GM23248 (cell line): Measurements from ENCODE around the gene HELLS. TPM values are rescaled to one million over a fixed set of nuclear protein-coding genes. Genes with fewer than 3 reads are reported as not detected.

ENCODE experiments used
- DNase-seq: peaks from one replicate; pipeline ENCODE4 v3.0.0-alpha.2; 2015
- H2AFZ ChIP-seq: fragments of 200-600 bp; sonication (generic); 2 replicates; pipeline ENCODE4 v1.6.1; 2016; ENCODE audit warnings: antibody characterized with exemption
- H3F3A ChIP-seq: fragments of 200-600 bp; sonication (generic); 2 replicates; pipeline ENCODE4 v1.6.1; 2016; ENCODE audit warnings: mild to moderate bottlenecking, antibody characterized with exemption, mixed run types; ENCODE audit not compliant: insufficient read depth
- H3K27ac ChIP-seq: fragments of 200-600 bp; sonication (generic); 2 replicates; pipeline ENCODE4 v1.5.1; 2016; ENCODE audit warnings: mild to moderate bottlenecking
- H3K27me3 ChIP-seq: fragments of 200-600 bp; sonication (generic); replicated peaks from 2 replicates; pipeline ENCODE4 v1.6.1; 2016; ENCODE audit warnings: mild to moderate bottlenecking; ENCODE audit not compliant: insufficient read depth
- H3K36me3 ChIP-seq: fragments of 200-600 bp; sonication (generic); 2 replicates; pipeline ENCODE4 v1.6.1; 2016; ENCODE audit warnings: low read depth, mild to moderate bottlenecking
- H3K4me1 ChIP-seq: fragments of 200-600 bp; sonication (generic); 2 replicates; pipeline ENCODE4 v1.6.1; 2016; ENCODE audit warnings: mild to moderate bottlenecking; ENCODE audit not compliant: insufficient read depth
- H3K4me2 ChIP-seq: fragments of 200-600 bp; sonication (generic); one replicate; pipeline ENCODE4 v1.6.1; 2016; ENCODE audit warnings: mild to moderate bottlenecking; ENCODE audit not compliant: unreplicated experiment
- H3K4me3 ChIP-seq: fragments of 200-600 bp; sonication (generic); 2 replicates; pipeline ENCODE4 v1.5.1; 2016; ENCODE audit warnings: mild to moderate bottlenecking
- H3K79me2 ChIP-seq: fragments of 200-600 bp; sonication (generic); 2 replicates; pipeline ENCODE4 v1.6.1; 2016; ENCODE audit warnings: mild to moderate bottlenecking; ENCODE audit not compliant: insufficient read depth
- H3K9ac ChIP-seq: fragments of 200-600 bp; sonication (generic); 2 replicates; pipeline ENCODE4 v1.6.1; 2016; ENCODE audit warnings: mild to moderate bottlenecking
- H3K9me2 ChIP-seq: fragments of 200-600 bp; sonication (generic); 2 replicates; pipeline ENCODE4 v1.6.1; 2016; ENCODE audit warnings: mixed run types, mild to moderate bottlenecking, moderate library complexity; ENCODE audit not compliant: insufficient read depth
- H3K9me3 ChIP-seq: fragments of 200-600 bp; sonication (generic); one replicate; pipeline ENCODE4 v1.6.1; 2017; ENCODE audit warnings: low read depth
- H4K20me1 ChIP-seq: fragments of 200-600 bp; sonication (generic); 2 replicates; pipeline ENCODE4 v1.6.0; 2016; ENCODE audit not compliant: insufficient read depth
- EZH2 ChIP-seq: fragments of 200-600 bp; sonication (generic); IDR thresholded peaks from 2 replicates; pipeline ENCODE4 v1.6.1; 2018; ENCODE audit warnings: antibody characterized with exemption, mild to moderate bottlenecking; ENCODE audit not compliant: insufficient read depth, poor library complexity, severe bottlenecking
- EZH2phosphoT487 ChIP-seq: fragments of 200-600 bp; sonication (generic); IDR thresholded peaks from 2 replicates; pipeline ENCODE4 v1.6.1; 2018; ENCODE audit warnings: antibody characterized with exemption, moderate library complexity, mild to moderate bottlenecking, low read depth; ENCODE audit not compliant: insufficient read depth
- WGBS, 2 experiments: methylation state at CpG; one replicate each; pipeline ENCODE4 v1.1.6; 2015 to 2017; ENCODE audit warnings: low lambda C conversion rate in 2 of 2, low coverage in 1 of 2; ENCODE audit errors: missing lambda C conversion rate in 2 of 2; 5-methylcytosine and 5-hydroxymethylcytosine counted together
- in situ Hi-C: fragments of 300-500 bp; cut with MboI; formaldehyde crosslinking; loops from 2 replicates; pipeline ENCODE4 v1.15.0; 2020
- polyA plus RNA-seq: library from polyadenylated mRNA; unstranded; fragments of >200 nt; fragmentation: Nextera tagmentation; extraction: Ambion mirVana; gene quantifications from 2 replicates; pipeline ENCODE4 v1.2.1, GENCODE V29; 2016
- total RNA-seq: library from RNA; depleted of rRNA; stranded (reverse); fragments of >200 nt; shearing (Covaris generic); gene quantifications from 2 replicates; pipeline ENCODE4 v1.2.3, GENCODE V29; 2014

HELLS gene
- total and polyA plus RNA-seq, 2 experiments from 2014 or later, result 20.3 to 32.3 TPM

DNA sequence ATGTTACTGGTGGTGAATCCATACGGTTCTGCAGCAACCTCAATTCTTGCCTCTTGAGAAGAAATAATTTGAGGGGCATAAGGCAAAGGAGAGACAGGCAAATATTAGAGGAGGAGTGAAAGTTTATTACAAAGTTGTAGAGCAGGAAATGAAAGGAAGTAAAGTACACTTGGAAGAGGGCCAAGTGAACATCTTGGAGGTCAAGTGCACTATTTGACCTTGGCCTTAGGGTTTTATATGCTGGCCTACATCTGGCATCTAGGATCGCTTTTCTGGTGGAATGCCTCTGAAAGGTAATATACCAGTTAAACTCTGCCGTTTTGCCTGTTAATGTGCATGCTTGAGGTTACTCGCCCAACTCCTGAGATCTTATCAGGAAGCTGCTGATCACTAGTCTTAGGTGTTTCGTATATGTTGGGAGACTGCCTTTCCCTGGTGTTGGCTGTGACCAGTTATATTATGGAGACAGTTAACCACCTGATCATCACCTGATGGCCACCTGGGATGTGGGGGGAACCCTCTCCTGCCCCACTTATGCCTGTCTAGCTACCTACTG, 71.9 kb downstream of the HELLS start:
- no peaks in the 10 kb centered on the region for H4K20me1 ChIP-seq
- WGBS, 2 experiments, result 64% methylated on average over 5 of the region's 5 CpGs

DNA sequence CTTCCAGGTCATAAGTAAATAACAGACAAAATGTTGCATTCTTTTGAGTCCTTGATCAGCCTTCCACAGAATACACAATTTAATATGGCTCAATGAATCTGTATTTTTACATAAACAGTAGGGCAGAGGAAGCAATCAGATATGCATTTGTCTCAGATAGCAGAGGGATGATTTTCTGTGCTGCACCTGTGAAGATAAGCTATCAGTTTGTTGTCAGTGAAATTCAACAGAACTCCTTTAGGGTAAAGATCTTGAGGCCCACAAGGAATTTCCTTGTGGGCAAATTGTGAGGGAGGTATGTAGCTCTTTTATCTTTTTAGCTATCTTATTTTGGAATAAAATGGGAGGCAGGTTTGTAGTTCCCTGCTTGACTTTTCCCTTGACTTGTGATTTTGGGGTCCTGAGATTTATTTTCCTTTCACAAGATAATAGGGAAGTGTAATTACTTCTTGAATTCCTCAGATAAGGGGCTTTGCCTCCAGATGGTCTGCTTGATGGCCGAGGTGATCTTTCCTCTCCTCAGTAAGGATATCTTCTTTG, 77.1 kb downstream of the HELLS start:
- H2AFZ ChIP-seq, result no peak overlapping the region
- no peak overlapping the region for H3K4me3 ChIP-seq
- no peaks in the 10 kb centered on the region for H3K36me3 ChIP-seq
- no peak overlapping the region for H3K27ac ChIP-seq
- no peaks in the 10 kb centered on the region for H4K20me1 ChIP-seq
- DNase-seq, result no peak
- no peaks in the 10 kb centered on the region for H3K27me3 ChIP-seq
- H3K4me1 ChIP-seq, result no peaks in the 10 kb centered on the region
- 17 to 18% methylated on average over 1 of the region's 1 CpG for whole genome bisulfite sequencing, 2 experiments
- no peak overlapping the region for H3K9ac ChIP-seq
- H3K79me2 ChIP-seq, result no peaks in the 10 kb centered on the region
- TF ChIP-seq EZH2, result no peak
- no peak for TF ChIP-seq EZH2phosphoT487
- in situ Hi-C loops, result no loop called here
- no peak overlapping the region for H3K4me2 ChIP-seq
- H3K9me3 ChIP-seq, result no peaks in the 10 kb centered on the region
- no peaks in the 10 kb centered on the region for H3K9me2 ChIP-seq
- no peaks in the 10 kb centered on the region for H3F3A ChIP-seq

More for the DNA sequence above, 71.9 kb downstream of the HELLS start:
- Histone ChIP-seq H3F3A (no peaks in the 10 kb centered on the region), H2AFZ (no peak overlapping the region), H3K27me3 (no peaks in the 10 kb centered on the region), H3K4me1 (no peaks in the 10 kb centered on the region), H3K9me2 (no peaks in the 10 kb centered on the region), H3K36me3 (no peaks in the 10 kb centered on the region), H3K9me3 (no peaks in the 10 kb centered on the region), H3K27ac (no peak overlapping the region), H3K9ac (no peak overlapping the region), H3K4me3 (no peak overlapping the region), H3K4me2 (no peak overlapping the region), H3K79me2 (no peaks in the 10 kb centered on the region)
- DNase-seq, result no peak
- in situ Hi-C loops, result no loop called here
- TF ChIP-seq EZH2 (no peak), EZH2phosphoT487 (no peak)

DNA sequence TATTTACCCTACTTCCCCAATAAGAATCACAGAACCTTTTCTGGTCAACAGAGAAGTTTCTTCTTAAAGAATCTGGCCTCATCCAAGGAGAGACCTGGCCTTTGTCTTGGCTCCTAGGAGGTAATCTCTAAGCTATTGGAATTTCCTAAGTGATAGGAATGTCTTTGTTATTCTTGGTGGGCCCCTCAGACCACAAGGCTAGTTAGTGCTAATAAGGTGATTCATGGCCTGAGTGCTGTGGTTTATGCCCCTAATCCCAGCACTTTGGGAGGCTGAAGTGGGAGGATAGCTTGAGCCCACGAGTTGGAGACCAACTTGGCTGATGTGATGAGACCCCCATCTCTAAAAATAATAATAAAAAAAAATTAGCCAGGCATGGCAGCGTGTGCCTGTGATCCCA, 78.0 kb downstream of the HELLS start:
- 60 to 71% methylated on average over 2 of the region's 2 CpGs for WGBS, 2 experiments
- no peaks in the 10 kb centered on the region for H3F3A ChIP-seq
- in situ Hi-C loops, result no loop called here
- no peaks in the 10 kb centered on the region for H3K4me1 ChIP-seq
- no peak overlapping the region for H3K4me2 ChIP-seq
- H3K9me2 ChIP-seq, result no peaks in the 10 kb centered on the region
- H3K9ac ChIP-seq, result no peak overlapping the region
- H3K4me3 ChIP-seq, result no peak overlapping the region
- H3K27ac ChIP-seq, result no peak overlapping the region
- no peaks in the 10 kb centered on the region for H3K27me3 ChIP-seq
- no peak for DNase-seq
- H4K20me1 ChIP-seq, result no peaks in the 10 kb centered on the region
- H3K9me3 ChIP-seq, result no peaks in the 10 kb centered on the region
- H3K79me2 ChIP-seq, result no peaks in the 10 kb centered on the region
- TF ChIP-seq EZH2phosphoT487, result no peak
- TF ChIP-seq EZH2, result no peak
- no peak overlapping the region for H2AFZ ChIP-seq
- no peaks in the 10 kb centered on the region for H3K36me3 ChIP-seq

DNA sequence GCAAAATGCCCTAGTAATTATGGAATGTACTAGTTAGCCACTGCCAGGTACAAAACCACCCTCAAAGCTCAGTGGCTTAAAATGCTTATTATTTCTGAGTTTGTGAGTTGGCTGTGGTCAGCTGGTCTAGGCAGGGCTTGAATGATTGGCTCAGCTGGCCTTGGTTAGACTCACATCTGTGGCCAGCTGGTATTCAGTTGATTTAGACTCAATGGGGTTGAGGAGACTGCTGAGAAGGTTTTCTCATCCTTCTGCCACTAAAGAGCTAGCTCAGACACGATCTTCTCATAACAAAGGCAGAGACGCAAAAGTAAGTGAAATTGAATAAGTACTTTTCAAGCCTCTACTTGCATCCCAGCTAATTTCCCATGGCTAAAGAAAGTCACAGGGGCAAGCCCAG, 80.9 kb downstream of the HELLS start:
- in situ Hi-C loops, result loop anchor here (25.0 kb wide), 1 partner anchor 986 kb away; no protein-coding TSS in a partner anchor
- no peaks in the 10 kb centered on the region for H3K4me1 ChIP-seq
- H3K9ac ChIP-seq, result no peak overlapping the region
- no peaks in the 10 kb centered on the region for H3K36me3 ChIP-seq
- no peaks in the 10 kb centered on the region for H3K79me2 ChIP-seq
- WGBS, 2 experiments, result 64 to 68% methylated on average over 2 of the region's 2 CpGs
- no peaks in the 10 kb centered on the region for H3K9me2 ChIP-seq
- DNase-seq, result no peak
- H2AFZ ChIP-seq, result no peak overlapping the region
- H3K27me3 ChIP-seq, result no peaks in the 10 kb centered on the region
- H4K20me1 ChIP-seq, result no peaks in the 10 kb centered on the region
- no peaks in the 10 kb centered on the region for H3F3A ChIP-seq
- TF ChIP-seq EZH2phosphoT487 (no peak), EZH2 (no peak)
- no peak overlapping the region for H3K4me2 ChIP-seq
- H3K9me3 ChIP-seq, result no peaks in the 10 kb centered on the region
- no peak overlapping the region for H3K4me3 ChIP-seq
- no peak overlapping the region for H3K27ac ChIP-seq

DNA sequence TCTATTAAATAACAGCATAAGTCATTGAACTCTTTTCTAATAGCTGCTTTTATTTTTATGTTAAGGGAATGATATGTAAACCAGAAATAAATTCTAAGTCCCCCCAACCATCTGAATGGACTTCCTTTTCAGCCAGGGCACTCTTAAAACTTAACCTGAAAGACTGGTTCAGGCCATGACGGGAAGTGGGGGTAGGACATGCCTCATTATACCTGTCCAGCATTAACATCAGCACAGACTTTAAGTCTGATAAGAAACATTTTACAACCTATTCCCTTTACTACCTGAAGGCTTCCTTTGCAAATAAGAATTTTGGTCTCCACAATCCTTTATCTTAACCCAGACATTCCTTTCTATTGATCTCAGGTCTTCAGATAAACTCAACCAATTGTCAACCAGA, 81.9 kb downstream of the HELLS start:
- H3K27ac ChIP-seq, result no peak overlapping the region
- H3K4me2 ChIP-seq, result no peak overlapping the region
- H3K9me2 ChIP-seq, result no peaks in the 10 kb centered on the region
- no peaks in the 10 kb centered on the region for H3K9me3 ChIP-seq
- H3K36me3 ChIP-seq, result no peaks in the 10 kb centered on the region
- no peak overlapping the region for H2AFZ ChIP-seq
- no peaks in the 10 kb centered on the region for H3K79me2 ChIP-seq
- H3K27me3 ChIP-seq, result no peaks in the 10 kb centered on the region
- TF ChIP-seq EZH2phosphoT487 (no peak), EZH2 (no peak)
- no peaks in the 10 kb centered on the region for H4K20me1 ChIP-seq
- H3K9ac ChIP-seq, result no peak overlapping the region
- H3F3A ChIP-seq, result no peaks in the 10 kb centered on the region
- in situ Hi-C loops, result loop anchor here (25.0 kb wide), 1 partner anchor 985 kb away; no protein-coding TSS in a partner anchor
- H3K4me1 ChIP-seq, result no peaks in the 10 kb centered on the region
- DNase-seq, result no peak
- 85 to 95% methylated on average over 1 of the region's 1 CpG for WGBS, 2 experiments
- no peak overlapping the region for H3K4me3 ChIP-seq
